Keratinocyte (primary cell): ENCODE data around the gene POU6F2.

Experiments used
- CTCF ChIP-seq, 3 experiments: IDR thresholded peaks in 1 of 3; conservative IDR thresholded peaks in 1 of 3; optimal IDR thresholded peaks in 1 of 3; 2 replicates in 2 of 3; 3 replicates in 1 of 3; pipeline versions ENCODE3 to v1.5.1; 2011; ENCODE audit warnings: low read length in 3 of 3, mild to moderate bottlenecking in 3 of 3, moderate library complexity in 2 of 3, control low read depth in 1 of 3, inconsistent platforms in 1 of 3; ENCODE audit not compliant: insufficient read depth in 2 of 3; ENCODE audit errors: extremely low read depth in 1 of 3
- EZH2 ChIP-seq: IDR thresholded peaks from one replicate; pipeline ENCODE4 v1.6.1; 2012; ENCODE audit warnings: inconsistent platforms, mild to moderate bottlenecking, low read length, moderate library complexity

DNA sequence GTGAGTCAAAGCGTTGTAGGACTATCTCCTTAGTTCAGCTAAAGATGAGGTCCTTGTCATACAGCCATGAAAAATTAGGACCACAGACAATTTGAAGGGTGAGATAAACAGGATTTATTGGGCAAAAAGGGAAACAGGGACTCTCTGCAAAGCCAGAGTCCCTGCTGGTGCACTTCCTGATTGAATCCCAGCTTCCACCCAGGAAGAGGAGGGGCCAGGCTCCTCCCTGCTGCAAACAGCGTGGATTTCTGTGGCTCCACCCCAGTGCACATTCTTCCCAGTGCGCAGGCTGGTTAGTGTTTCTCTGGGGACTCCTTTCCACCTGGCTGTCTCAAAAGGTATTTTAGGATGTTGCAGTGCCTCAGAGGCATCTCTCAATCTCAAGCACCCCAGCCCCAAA is 423.1 kb downstream of the POU6F2 start:
- no peak for TF ChIP-seq CTCF (optimal IDR thresholded peaks at IDR 0.05 in 1 of 3, IDR thresholded peaks at IDR 0.05 in 1 of 3, conservative IDR thresholded peaks at IDR 0.05 in 1 of 3; ENCODE audit: extremely low read depth in 1 of 3, insufficient read depth in 2 of 3, low read length in 3 of 3)
- no peak for TF ChIP-seq EZH2
